Measurements from ENCODE around the gene BCAS3.
A peak's percentile ranks its signal among the peaks of the same experiment; 100 is the strongest.
"Not testable (repeated sequence)": the region's sequence is repeated elsewhere in the genome, so short reads cannot be mapped to it uniquely, and the experiment has no call there.

BCAS3 gene

GRCh38 chr17:60677308-60678117, at the start of gene BCAS3:
TSS of gene BCAS3 (plus strand) at chr17:60677851.
- peak; percentile 94 for DNase-seq

- DNase-seq = no peak
Measured at GRCh38 chr17:60628252-60628889, 49.3 kb upstream of the BCAS3 start.

GRCh38 chr17:60629120-60629519, 48.5 kb upstream of the BCAS3 start:
- no peak for DNase-seq

- DNase-seq = no peak
Measured at GRCh38 chr17:60630352-60630751, 47.3 kb upstream of the BCAS3 start.

- no peak for DNase-seq
Measured at GRCh38 chr17:60631119-60631518, 46.5 kb upstream of the BCAS3 start.

- DNase-seq = no peak
Measured at GRCh38 chr17:60637683-60638082, 40.0 kb upstream of the BCAS3 start.

GRCh38 chr17:60639019-60639330, 38.7 kb upstream of the BCAS3 start:
- no peak for DNase-seq

- DNase-seq = no peak
Measured at GRCh38 chr17:60640503-60640902, 37.1 kb upstream of the BCAS3 start.

- no peak for DNase-seq
Measured at GRCh38 chr17:60641126-60641525, 36.5 kb upstream of the BCAS3 start.

GRCh38 chr17:60641810-60642220, 35.8 kb upstream of the BCAS3 start:
- DNase-seq = no peak

GRCh38 chr17:60645918-60646523, 31.6 kb upstream of the BCAS3 start:
- DNase-seq = no peak

GRCh38 chr17:60646701-60647100, 30.9 kb upstream of the BCAS3 start:
- no peak for DNase-seq

GRCh38 chr17:60647705-60648104, 29.9 kb upstream of the BCAS3 start:
- DNase-seq = no peak

GRCh38 chr17:60652454-60653247, 25.0 kb upstream of the BCAS3 start:
- DNase-seq = no peak

GRCh38 chr17:60653569-60653968, 24.1 kb upstream of the BCAS3 start:
- DNase-seq = no peak

- DNase-seq = no peak
Measured at GRCh38 chr17:60656499-60656898, 21.2 kb upstream of the BCAS3 start.

- no peak for DNase-seq
Measured at GRCh38 chr17:60659156-60659555, 18.5 kb upstream of the BCAS3 start.

- no peak for DNase-seq
Measured at GRCh38 chr17:60661489-60661888, 16.2 kb upstream of the BCAS3 start.

- no peak for DNase-seq
Measured at GRCh38 chr17:60664022-60664421, 13.6 kb upstream of the BCAS3 start.

- DNase-seq = no peak
Measured at GRCh38 chr17:60665602-60666001, 12.0 kb upstream of the BCAS3 start.

GRCh38 chr17:60668741-60669140, 8.9 kb upstream of the BCAS3 start:
- not testable (repeated sequence) for DNase-seq

GRCh38 chr17:60671482-60671881, 6.2 kb upstream of the BCAS3 start:
- DNase-seq = no peak

GRCh38 chr17:60674637-60675036, 3.0 kb upstream of the BCAS3 start:
- DNase-seq = not testable (repeated sequence)

Data from activated CD8-positive, alpha-beta memory T cell treated with anti-CD3 and anti-CD28 coated beads, Interleukin-2, amount 50 U/mL, for 48 hours (primary cell).